H1 (cell line): ENCODE results near the gene AARSD1.

Experiments used
- ATF2 ChIP-seq: IDR thresholded peaks from 2 replicates; pipeline ENCODE4 v1.6.1; 2012; ENCODE audit warnings: low read length, inconsistent platforms
- CHD2 ChIP-seq: IDR thresholded peaks from 2 replicates; pipeline ENCODE4 v1.6.1; 2012; ENCODE audit warnings: low read length, improper control_type of control experiment
- CTCF ChIP-seq, 3 experiments: IDR thresholded peaks; 1 replicate in 2 of 3; 2 replicates in 1 of 3; pipeline versions ENCODE4 v1.5.1 to v1.6.1; 2011; ENCODE audit warnings: low read length in 3 of 3, mild to moderate bottlenecking in 3 of 3, inconsistent platforms in 2 of 3, low read depth in 1 of 3, moderate library complexity in 1 of 3; ENCODE audit not compliant: insufficient read depth in 1 of 3; ENCODE audit errors: control extremely low read depth in 1 of 3
- EP300 ChIP-seq, 2 experiments: IDR thresholded peaks; 1 replicate in 1 of 2; 2 replicates in 1 of 2; pipeline ENCODE4 v1.6.1; 2011 to 2012; ENCODE audit warnings: low read depth in 2 of 2, low read length in 2 of 2, mild to moderate bottlenecking in 2 of 2, borderline replicate concordance in 1 of 2, inconsistent platforms in 1 of 2, moderate library complexity in 1 of 2
- GABPA ChIP-seq: IDR thresholded peaks from 2 replicates; pipeline ENCODE4 v1.6.1; 2011; ENCODE audit warnings: mild to moderate bottlenecking, low read length, moderate library complexity, borderline replicate concordance; ENCODE audit not compliant: insufficient read depth
- JUN ChIP-seq: IDR thresholded peaks from 2 replicates; pipeline ENCODE4 v1.6.1; 2011; ENCODE audit warnings: low read depth, mild to moderate bottlenecking, improper control_type of control experiment, low read length
- RXRA ChIP-seq: IDR thresholded peaks from 2 replicates; pipeline ENCODE4 v1.6.1; 2011; ENCODE audit warnings: low read depth, mild to moderate bottlenecking, low read length, moderate library complexity; ENCODE audit not compliant: insufficient read depth

- TF ChIP-seq JUN = no peak
- no peak for TF ChIP-seq GABPA
- TF ChIP-seq CTCF (IDR thresholded peaks at IDR 0.05; ENCODE audit: control extremely low read depth in 1 of 3, insufficient read depth in 1 of 3, low read depth in 1 of 3, low read length in 3 of 3) = no peak
- no peak for TF ChIP-seq ATF2
- no peak for TF ChIP-seq CHD2
- TF ChIP-seq EP300 (IDR thresholded peaks at IDR 0.05; ENCODE audit: borderline replicate concordance in 1 of 2, low read depth in 2 of 2, low read length in 2 of 2) = no peak
- no peak for TF ChIP-seq RXRA
Observed at GRCh38 chr17:42908872-42909700, 55.2 kb downstream of the AARSD1 start.
